ENCODE results near the gene PPIA.

GRCh38 chr7:44772867-44773266 is 23.6 kb upstream of the PPIA start:
- TF ChIP-seq CTCF (IDR thresholded peaks at IDR 0.05) (no peak), POLR2A (IDR thresholded peaks at IDR 0.05) (no peak), EP300 (IDR thresholded peaks at IDR 0.05) (no peak)

Measured in suprapubic skin (tissue), 3 donors.